Muscle layer of colon (tissue), 2 donors: ENCODE results near the gene ZNF692.

Experiments used
- H3K27ac ChIP-seq: one replicate; pipeline ENCODE4 v1.7.0; 2013; ENCODE audit warnings: low read depth, mild to moderate bottlenecking, low read length, moderate library complexity
- H3K27me3 ChIP-seq, 2 donors: one replicate each; pipeline ENCODE4 v1.7.0; 2013; ENCODE audit warnings: low read length in 2 of 2, mild to moderate bottlenecking in 2 of 2; ENCODE audit not compliant: insufficient read depth in 2 of 2, control insufficient read depth in 1 of 2
- H3K36me3 ChIP-seq: one replicate; pipeline ENCODE4 v1.7.0; 2013; ENCODE audit warnings: mild to moderate bottlenecking, low read length; ENCODE audit not compliant: insufficient read depth
- H3K4me1 ChIP-seq: one replicate; pipeline ENCODE4 v1.7.0; 2013; ENCODE audit warnings: mild to moderate bottlenecking, low read length; ENCODE audit not compliant: insufficient read depth
- H3K4me3 ChIP-seq, 2 donors: one replicate each; pipeline ENCODE4 v1.7.0; 2013; ENCODE audit warnings: low read length in 2 of 2, low read depth in 1 of 2, mild to moderate bottlenecking in 1 of 2, moderate library complexity in 1 of 2
- H3K9ac ChIP-seq: one replicate; pipeline ENCODE4 v1.7.0; 2013; ENCODE audit warnings: low read length
- H3K9me3 ChIP-seq: one replicate; pipeline ENCODE4 v1.7.0; 2013; ENCODE audit warnings: mild to moderate bottlenecking, low read length
- donor health status: abdominal sarcoma.
- donor health status: Adenocarcinoma of cecum.

The ZNF692 gene

GRCh38 chr1:248853663-248854375 lies 5.1 kb downstream of the ZNF692 start:
- no peak overlapping the region for H3K9ac ChIP-seq
- H3K36me3 ChIP-seq = peaks cover 48% of the 10 kb centered on the region
- no peaks in the 10 kb centered on the region for H3K9me3 ChIP-seq
- no peak overlapping the region for H3K4me3 ChIP-seq
- peaks cover 11% of the 10 kb centered on the region for H3K4me1 ChIP-seq
- H3K27me3 ChIP-seq = no peaks in the 10 kb centered on the region
- no peak overlapping the region for H3K27ac ChIP-seq

- Histone ChIP-seq H3K9ac (no peak overlapping the region), H3K27ac (no peak overlapping the region), H3K9me3 (no peaks in the 10 kb centered on the region), H3K4me3 (no peak overlapping the region), H3K4me1 (peaks cover 8% of the 10 kb centered on the region), H3K36me3 (peaks cover 59% of the 10 kb centered on the region), H3K27me3 (no peaks in the 10 kb centered on the region)
Observed at GRCh38 chr1:248852481-248853405, 6.1 kb downstream of the ZNF692 start.

GRCh38 chr1:248851390-248851789 lies 7.5 kb downstream of the ZNF692 start:
- Histone ChIP-seq H3K4me3 (no peak overlapping the region), H3K36me3 (peaks cover 69% of the 10 kb centered on the region)

GRCh38 chr1:248850536-248851251 lies 8.2 kb downstream of the ZNF692 start:
- Histone ChIP-seq H3K4me3 (no peak overlapping the region), H3K36me3 (peaks cover 76% of the 10 kb centered on the region), H3K27me3 (no peaks in the 10 kb centered on the region), H3K9me3 (no peaks in the 10 kb centered on the region), H3K27ac (no peak overlapping the region), H3K9ac (no peak overlapping the region), H3K4me1 (no peaks in the 10 kb centered on the region)

More at GRCh38 chr1:248851390-248851789, 7.5 kb downstream of the ZNF692 start:
- no peaks in the 10 kb centered on the region for H3K9me3 ChIP-seq
- H3K9ac ChIP-seq = no peak overlapping the region
- H3K27ac ChIP-seq = no peak overlapping the region
- H3K27me3 ChIP-seq = no peaks in the 10 kb centered on the region
- H3K4me1 ChIP-seq = no peaks in the 10 kb centered on the region

GRCh38 chr1:248850124-248850523 lies 8.8 kb downstream of the ZNF692 start:
- no peaks in the 10 kb centered on the region for H3K9me3 ChIP-seq
- H3K4me3 ChIP-seq = no peak overlapping the region
- no peak overlapping the region for H3K27ac ChIP-seq
- no peak overlapping the region for H3K9ac ChIP-seq
- peaks cover 76% of the 10 kb centered on the region for H3K36me3 ChIP-seq
- no peaks in the 10 kb centered on the region for H3K4me1 ChIP-seq
- no peaks in the 10 kb centered on the region for H3K27me3 ChIP-seq

GRCh38 chr1:248849637-248850036 lies 9.2 kb downstream of the ZNF692 start:
- no peak overlapping the region for H3K9ac ChIP-seq
- H3K4me1 ChIP-seq = no peaks in the 10 kb centered on the region
- H3K27me3 ChIP-seq = no peaks in the 10 kb centered on the region

GRCh38 chr1:248849152-248849551 lies 9.7 kb downstream of the ZNF692 start:
- H3K4me3 ChIP-seq = no peak overlapping the region
- no peak overlapping the region for H3K9ac ChIP-seq
- peaks cover 74% of the 10 kb centered on the region for H3K36me3 ChIP-seq
- H3K4me1 ChIP-seq = no peaks in the 10 kb centered on the region
- no peaks in the 10 kb centered on the region for H3K9me3 ChIP-seq
- no peak overlapping the region for H3K27ac ChIP-seq
- no peaks in the 10 kb centered on the region for H3K27me3 ChIP-seq

More at GRCh38 chr1:248849637-248850036, 9.2 kb downstream of the ZNF692 start:
- Histone ChIP-seq H3K36me3 (peaks cover 76% of the 10 kb centered on the region), H3K9me3 (no peaks in the 10 kb centered on the region), H3K27ac (no peak overlapping the region), H3K4me3 (no peak overlapping the region)

GRCh38 chr1:248848602-248849001 lies 10.3 kb downstream of the ZNF692 start:
- no peaks in the 10 kb centered on the region for H3K4me1 ChIP-seq
- H3K9ac ChIP-seq = no peak overlapping the region
- no peak overlapping the region for H3K27ac ChIP-seq
- H3K9me3 ChIP-seq = no peaks in the 10 kb centered on the region
- H3K4me3 ChIP-seq = no peak overlapping the region
- H3K36me3 ChIP-seq = peaks cover 69% of the 10 kb centered on the region
- no peaks in the 10 kb centered on the region for H3K27me3 ChIP-seq

GRCh38 chr1:248847956-248848561 lies 10.8 kb downstream of the ZNF692 start:
- H3K36me3 ChIP-seq = peaks cover 66% of the 10 kb centered on the region
- H3K4me1 ChIP-seq = no peaks in the 10 kb centered on the region
- no peaks in the 10 kb centered on the region for H3K9me3 ChIP-seq
- no peaks in the 10 kb centered on the region for H3K27me3 ChIP-seq
- H3K27ac ChIP-seq = no peak overlapping the region
- H3K9ac ChIP-seq = no peak overlapping the region
- no peak overlapping the region for H3K4me3 ChIP-seq

- Histone ChIP-seq H3K4me1 (peaks cover 4% of the 10 kb centered on the region), H3K9me3 (no peaks in the 10 kb centered on the region), H3K4me3 (no peak overlapping the region), H3K9ac (no peak overlapping the region), H3K27ac (no peak overlapping the region), H3K36me3 (peaks cover 66% of the 10 kb centered on the region), H3K27me3 (no peaks in the 10 kb centered on the region)
Observed at GRCh38 chr1:248847181-248847955, 11.5 kb downstream of the ZNF692 start.
